OCI-LY7 (cell line): ENCODE data around the gene TSHZ3.

Experiments
- EZH2phosphoT487 ChIP-seq: fragments of 200-600 bp; sonication (generic); IDR thresholded peaks from 2 replicates; pipeline ENCODE4 v1.6.1; 2018; ENCODE audit warnings: low read depth, borderline replicate concordance, mild to moderate bottlenecking, mixed run types, antibody characterized with exemption, low read length, moderate library complexity, mixed read lengths
- TF ChIP-seq, protein P1 (sequence below): fragments of 200-600 bp; sonication (generic); conservative IDR thresholded peaks from 2 replicates; pipeline ENCODE4 v1.5.1; 2014; ENCODE audit warnings: mild to moderate bottlenecking, antibody characterized with exemption, low read length, moderate library complexity, mixed read lengths

DNA sequence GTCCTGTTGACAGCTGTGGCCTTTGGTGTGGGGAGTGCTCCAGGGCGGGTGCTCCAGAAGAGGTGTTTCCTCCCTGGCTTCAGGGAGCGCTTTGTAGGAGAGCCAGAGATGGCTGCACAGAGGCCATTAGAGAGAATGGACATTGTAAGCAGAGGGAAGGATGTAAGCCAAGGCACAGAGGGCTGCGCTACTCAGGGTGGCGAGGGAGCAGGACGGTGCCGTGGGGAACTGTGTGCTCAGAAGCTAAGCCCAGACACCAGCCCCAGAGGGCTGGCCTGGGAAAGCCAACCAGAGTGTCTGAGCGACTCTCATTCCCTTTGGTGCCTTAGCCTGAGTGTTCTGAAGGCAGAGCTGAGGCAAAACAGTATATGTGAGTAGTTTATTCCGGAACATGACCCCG is 92.2 kb downstream of the TSHZ3 start:
- TF ChIP-seq, protein P1, sequence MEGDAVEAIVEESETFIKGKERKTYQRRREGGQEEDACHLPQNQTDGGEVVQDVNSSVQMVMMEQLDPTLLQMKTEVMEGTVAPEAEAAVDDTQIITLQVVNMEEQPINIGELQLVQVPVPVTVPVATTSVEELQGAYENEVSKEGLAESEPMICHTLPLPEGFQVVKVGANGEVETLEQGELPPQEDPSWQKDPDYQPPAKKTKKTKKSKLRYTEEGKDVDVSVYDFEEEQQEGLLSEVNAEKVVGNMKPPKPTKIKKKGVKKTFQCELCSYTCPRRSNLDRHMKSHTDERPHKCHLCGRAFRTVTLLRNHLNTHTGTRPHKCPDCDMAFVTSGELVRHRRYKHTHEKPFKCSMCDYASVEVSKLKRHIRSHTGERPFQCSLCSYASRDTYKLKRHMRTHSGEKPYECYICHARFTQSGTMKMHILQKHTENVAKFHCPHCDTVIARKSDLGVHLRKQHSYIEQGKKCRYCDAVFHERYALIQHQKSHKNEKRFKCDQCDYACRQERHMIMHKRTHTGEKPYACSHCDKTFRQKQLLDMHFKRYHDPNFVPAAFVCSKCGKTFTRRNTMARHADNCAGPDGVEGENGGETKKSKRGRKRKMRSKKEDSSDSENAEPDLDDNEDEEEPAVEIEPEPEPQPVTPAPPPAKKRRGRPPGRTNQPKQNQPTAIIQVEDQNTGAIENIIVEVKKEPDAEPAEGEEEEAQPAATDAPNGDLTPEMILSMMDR, result no peak
- no peak for TF ChIP-seq EZH2phosphoT487
